ENCODE results near the gene NCKAP5. TPM values are rescaled to one million over a fixed set of nuclear protein-coding genes. Genes with fewer than 3 reads are reported as not detected.

NCKAP5 gene
- total and polyA plus RNA-seq, 2 of the 13 experiments (the other 11 are each of a cell fraction or from before 2014, with no cell fraction given) = 0.01 TPM; not detected in 1

DNA sequence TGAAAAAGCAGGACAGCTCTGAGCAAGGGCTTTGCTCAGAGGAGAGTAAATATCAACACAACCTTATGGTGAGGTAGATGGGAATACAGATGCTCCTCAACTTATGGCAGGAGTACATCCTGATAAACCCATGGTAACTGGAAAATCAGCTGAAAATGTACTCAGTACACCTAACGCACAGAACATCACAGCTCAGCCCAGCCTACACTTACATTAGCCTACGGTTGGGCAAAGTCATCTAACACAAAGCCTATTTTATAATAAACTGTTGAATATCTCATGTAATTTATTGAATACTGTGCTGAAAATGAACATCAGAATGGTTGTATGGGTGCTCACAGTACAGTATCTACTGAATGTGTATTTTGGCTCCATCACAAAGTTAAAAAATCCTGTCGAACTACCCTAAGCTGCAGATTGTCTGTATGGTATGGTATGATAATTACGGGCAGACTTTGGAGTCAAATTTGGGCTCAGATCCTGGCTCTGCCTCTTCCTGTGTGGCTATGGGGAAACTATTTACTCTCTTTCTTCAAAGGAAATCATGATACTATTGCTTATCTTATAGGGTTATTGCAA, 778.0 kb downstream of the NCKAP5 start (continued):
- TF ChIP-seq DZIP1 (CRISPR knock-in tag; IDR thresholded peaks at IDR 0.05) = no peak
- TF ChIP-seq CENPX (CRISPR knock-in tag; IDR thresholded peaks at IDR 0.05) = no peak

DNA sequence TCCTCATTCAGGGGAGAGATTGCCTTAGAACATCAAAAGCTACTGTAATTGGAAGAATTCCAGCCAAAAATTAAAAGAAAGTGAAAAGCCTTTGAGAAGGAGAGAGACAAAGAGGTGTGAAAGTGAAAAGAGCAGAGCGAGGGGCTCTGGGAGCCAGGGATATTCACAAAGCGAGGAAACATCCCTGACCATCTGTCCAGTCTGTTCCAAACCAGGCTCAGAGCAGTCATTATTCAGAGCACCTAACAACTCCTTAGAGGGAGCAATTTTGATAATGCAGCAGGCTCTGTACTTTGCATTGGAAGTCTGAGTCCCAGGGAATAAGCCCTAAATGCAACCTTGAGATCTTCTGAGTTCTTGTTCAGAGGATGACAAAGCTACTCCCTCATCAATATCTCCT, 779.2 kb downstream of the NCKAP5 start:
- intact Hi-C loops (cut with micrococcal nuclease; ENCODE audit: unreplicated experiment) = no loop called here
- BruUV-seq (replicated peaks) = no TSS peak
- H2AFZ ChIP-seq (ENCODE audit: low read length) = no peak overlapping the region

More for the DNA sequence above, 779.2 kb downstream of the NCKAP5 start:
- H3K27ac ChIP-seq (ENCODE audit: extremely low read length, insufficient read depth, low read length) = no peak overlapping the region
- no peak for FAIRE-seq
- CTCF ChIA-PET (ENCODE audit: low intra/inter-chr PET ratio, low total read pairs) = no interaction called here
- no peaks in the 10 kb centered on the region for H4K20me1 ChIP-seq (ENCODE audit: insufficient read depth, low read length)
- H3K4me2 ChIP-seq (ENCODE audit: low read depth, low read length) = no peak overlapping the region
- H3K9ac ChIP-seq (ENCODE audit: insufficient read depth, low read depth, low read length) = no peak overlapping the region
- POLR2A ChIA-PET = no interaction called here
- peaks cover under 1% of the 10 kb centered on the region; the same call in 1 of the 2 replicates for H3K9me3 ChIP-seq (ENCODE audit: low read length)
- H3K4me3 ChIP-seq (replicated peaks in 1 of 3; ENCODE audit: insufficient read depth in 1 of 3, low read depth in 2 of 3, low read length in 3 of 3) = no peak overlapping the region
- in situ Hi-C loops (cut with HindIII; ENCODE audit: extremely low pct_ligation_motif_present, low pct_unique_long_range_greater_than_20kb) = no loop called here
- H3K36me3 ChIP-seq (replicated peaks in 1 of 2; ENCODE audit: control insufficient read depth in 1 of 2, insufficient read depth in 2 of 2, low read length in 2 of 2) = no peaks in the 10 kb centered on the region
- H3K27me3 ChIP-seq (ENCODE audit: control insufficient read depth in 1 of 2, insufficient read depth in 2 of 2, low read length in 2 of 2) = no peaks in the 10 kb centered on the region
- no peak for ATAC-seq
- H3K79me2 ChIP-seq (ENCODE audit: insufficient read depth, low read length) = no peaks in the 10 kb centered on the region
- WGBS (ENCODE audit: low lambda C conversion rate) = 2% methylated on average over 2 of the region's 2 CpGs
- no peaks in the 10 kb centered on the region for H3K4me1 ChIP-seq (ENCODE audit: insufficient read depth, low read length)
- no peak for TF ChIP-seq SMAD1 (CRISPR knock-in tag; IDR thresholded peaks at IDR 0.05; ENCODE audit: borderline replicate concordance, low read depth)
- TF ChIP-seq ZNF446 (CRISPR knock-in tag; IDR thresholded peaks at IDR 0.05) = no peak
- no peak for TF ChIP-seq GPN1 (CRISPR knock-in tag; IDR thresholded peaks at IDR 0.05; ENCODE audit: borderline replicate concordance)
- DNase-seq (ENCODE audit: low spot score) = no peak

Data from HepG2 (cell line).